Activated CD4-positive, alpha-beta T cell treated with anti-CD3 and anti-CD28 coated beads, Interleukin-10, Interleukin-2, amounts not matched to agents 100 ng/mL and 50 ng/mL, durations not matched to agents 16 hours and 8 hours (primary cell): ENCODE data around the gene ZNF587.
"Not testable (repeated sequence)": the region's sequence is repeated elsewhere in the genome, so short reads cannot be mapped to it uniquely, and the experiment has no call there.

ENCODE experiments used
- DNase-seq: peaks from one replicate; pipeline ENCODE4 v3.0.0-alpha.2; 2020

Gene ZNF587

DNA sequence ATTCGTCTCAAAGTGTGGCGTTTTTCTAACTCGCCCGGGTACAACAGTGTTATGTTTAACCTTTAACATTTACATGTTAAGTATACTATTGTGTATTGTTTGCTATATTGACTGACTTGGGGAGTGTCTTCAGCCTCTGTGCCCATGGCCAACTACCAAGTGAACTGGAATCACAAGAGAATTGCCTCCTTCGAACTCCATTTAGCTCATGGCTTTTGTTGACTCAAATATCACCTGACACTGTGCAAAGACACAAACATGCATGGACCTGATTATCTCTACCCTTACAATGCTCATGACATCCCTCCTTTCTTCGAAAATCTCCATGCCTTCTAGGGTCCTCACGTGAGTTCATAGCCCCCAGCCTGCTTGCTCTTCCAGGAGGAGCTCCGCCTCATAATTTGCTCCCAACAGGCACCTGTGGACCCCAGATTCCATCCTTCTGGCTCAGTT, 38.5 kb downstream of the ZNF587 start:
- no peak for DNase-seq

DNA sequence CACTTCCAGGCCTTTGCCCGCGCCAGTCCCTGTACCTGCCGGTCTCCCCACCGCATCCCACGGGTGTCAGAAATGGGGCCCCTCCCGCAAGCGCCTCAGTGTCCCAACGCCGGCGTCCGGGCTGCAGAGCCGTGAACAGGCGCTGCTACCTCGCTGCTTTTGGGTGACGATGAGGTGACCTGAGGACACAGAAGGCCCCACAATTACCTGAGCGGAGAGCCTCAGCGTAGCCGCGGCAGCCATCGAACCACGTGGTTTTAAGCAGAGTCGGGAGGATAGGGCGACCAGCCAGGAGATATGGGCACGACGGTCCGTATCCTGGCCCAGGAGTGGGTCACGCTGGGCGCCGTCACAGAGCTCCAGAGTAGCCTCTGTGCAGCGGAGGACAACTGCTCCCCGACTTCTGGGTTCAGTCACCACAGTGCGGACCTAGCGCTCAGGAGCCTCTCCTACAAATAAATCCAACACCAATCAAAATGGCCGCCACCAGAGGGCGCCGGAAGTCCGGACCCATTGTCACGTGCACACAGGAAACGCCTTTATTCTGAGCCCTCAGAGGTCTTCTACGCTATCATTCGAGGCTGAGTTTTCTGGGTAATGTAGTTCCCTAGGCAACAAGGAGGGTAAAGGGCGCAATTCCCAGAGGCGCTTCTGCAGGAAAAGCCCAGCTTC, 39.0 kb downstream of the ZNF587 start, which contains the start of gene ZNF814:
ZNF814 (minus strand) TSS at position 478 of the 672 bp plus-strand sequence; CDS start at position 243, 235 bp downstream.
- peak; percentile 83 for DNase-seq

DNA sequence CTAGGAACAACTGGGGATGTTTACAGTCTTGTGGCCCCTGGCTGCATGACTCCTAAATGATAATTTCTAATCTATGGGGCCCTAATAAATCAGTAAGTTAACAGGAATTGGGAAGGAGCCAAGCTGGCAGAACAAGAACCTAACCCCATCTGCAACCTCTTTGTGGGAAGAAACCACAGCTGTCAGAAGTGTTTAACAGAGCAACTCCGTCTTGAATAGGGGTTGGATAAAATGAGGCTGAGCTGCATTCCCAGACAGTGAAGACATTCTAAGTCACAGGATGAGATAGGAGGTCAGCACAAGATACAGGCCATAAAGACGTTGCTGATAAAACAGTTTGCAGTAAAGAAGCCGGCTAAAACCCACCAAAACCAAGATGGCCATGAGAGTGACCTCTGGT, 41.0 kb downstream of the ZNF587 start:
- not testable (repeated sequence) for DNase-seq

DNA sequence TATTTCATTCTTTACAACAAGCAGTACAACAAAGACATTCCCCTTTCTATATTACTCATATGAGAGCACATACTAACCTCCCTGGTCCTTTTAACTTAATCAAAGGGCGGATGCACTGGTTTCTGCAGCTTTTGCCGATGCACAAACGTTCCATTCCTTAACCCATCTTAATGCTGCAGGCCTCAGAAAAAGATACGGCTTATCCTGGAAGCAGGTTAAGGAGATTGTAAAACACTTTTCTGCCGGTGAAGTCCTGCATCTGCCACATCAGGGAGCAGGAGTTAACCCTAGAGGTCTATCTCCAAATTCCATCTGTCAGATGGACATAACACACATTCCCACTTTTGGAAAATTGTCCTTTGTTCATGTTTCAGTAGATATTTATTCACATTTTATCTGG, 50.7 kb downstream of the ZNF587 start:
- no peak for DNase-seq

DNA sequence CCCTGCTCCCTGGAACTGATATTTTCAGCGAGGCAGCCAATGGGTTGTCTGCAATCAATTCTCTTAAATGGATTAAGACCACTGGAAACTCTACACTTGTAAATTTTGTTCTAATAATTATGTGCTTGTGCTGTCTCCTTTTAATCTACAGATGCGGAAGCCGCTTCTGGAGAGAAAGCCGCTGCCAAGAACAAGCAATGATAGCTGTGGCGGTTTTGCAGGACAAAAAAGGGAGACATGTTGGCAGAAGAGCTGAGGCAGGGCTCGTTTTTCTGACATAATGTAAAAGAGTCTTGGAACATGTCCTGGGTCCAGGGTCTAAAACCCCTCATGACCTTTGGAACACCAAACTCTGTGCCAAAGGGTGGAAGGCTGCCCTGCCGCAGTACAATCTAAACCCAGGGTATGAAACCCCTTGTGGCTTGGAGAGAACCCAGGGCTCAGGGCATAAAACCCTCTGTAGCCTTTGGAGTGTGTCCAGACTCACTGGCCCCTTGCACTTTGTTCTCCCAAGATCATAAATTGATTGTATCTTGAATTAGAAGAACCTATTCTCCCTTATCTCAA, 54.0 kb downstream of the ZNF587 start:
- DNase-seq, result no peak

DNA sequence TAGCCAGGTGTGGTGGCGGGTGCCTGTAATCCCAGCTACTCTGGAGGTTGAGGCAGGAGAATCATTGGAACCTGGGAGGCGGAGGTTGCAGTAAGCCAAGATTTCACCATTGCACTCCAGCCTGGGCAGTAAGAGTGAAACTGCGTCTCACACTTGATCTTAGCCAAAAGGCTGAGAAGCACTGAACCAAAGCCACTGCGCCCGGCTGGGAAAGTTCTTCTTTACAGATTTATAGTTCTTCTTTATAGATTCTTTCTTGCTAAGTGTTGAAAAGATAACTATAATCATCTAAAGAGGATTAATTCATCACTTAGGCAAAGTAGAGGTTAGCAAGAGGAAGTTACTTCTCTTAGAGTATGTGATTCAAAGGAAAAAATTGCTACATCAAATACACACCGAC, 55.6 kb downstream of the ZNF587 start:
- no peak for DNase-seq

DNA sequence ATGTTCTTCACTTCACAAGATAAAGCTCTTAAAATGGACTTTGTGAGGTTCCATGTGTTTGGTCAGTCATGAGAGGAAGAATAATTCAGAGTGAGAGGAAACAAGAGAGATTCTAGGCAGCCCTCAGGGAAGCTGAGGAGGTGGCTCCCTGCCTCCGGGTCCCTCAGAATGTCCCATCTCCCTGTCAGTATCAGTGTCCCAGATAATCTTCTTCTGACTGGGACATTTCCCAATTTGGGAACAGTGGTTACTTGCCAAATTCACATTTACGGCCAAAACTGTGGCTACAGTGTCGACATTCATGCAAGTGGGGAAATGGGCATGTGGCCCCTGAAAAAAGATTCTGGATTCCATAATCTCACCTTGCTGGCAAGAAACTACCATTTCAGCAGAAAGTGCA, 57.7 kb downstream of the ZNF587 start:
- DNase-seq, result no peak

DNA sequence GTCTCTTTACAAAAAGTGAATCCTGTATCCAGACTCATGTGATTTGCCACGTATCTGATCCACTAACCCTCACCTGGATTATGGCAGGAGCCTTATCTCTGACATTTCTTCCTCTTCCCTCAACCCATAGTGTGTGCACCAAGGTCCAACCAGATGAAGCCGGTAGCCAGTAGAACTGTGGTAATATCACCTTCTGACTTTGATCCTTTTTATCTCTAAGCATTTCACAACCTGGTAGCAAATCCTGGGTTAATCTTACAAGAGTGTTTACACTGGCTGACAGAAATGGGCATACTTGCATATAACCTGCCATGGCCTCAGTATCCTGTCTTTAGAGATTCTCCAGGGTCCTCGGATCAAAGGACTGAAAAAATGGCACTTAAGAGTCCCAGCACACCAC, 64.9 kb downstream of the ZNF587 start:
- DNase-seq, result no peak
